ENCODE data around the gene CAMTA1. TPM values are rescaled to one million over a fixed set of nuclear protein-coding genes. Genes with fewer than 3 reads are reported as not detected.

Gene CAMTA1
- total RNA-seq, 1 donor, result 56.1 TPM

DNA sequence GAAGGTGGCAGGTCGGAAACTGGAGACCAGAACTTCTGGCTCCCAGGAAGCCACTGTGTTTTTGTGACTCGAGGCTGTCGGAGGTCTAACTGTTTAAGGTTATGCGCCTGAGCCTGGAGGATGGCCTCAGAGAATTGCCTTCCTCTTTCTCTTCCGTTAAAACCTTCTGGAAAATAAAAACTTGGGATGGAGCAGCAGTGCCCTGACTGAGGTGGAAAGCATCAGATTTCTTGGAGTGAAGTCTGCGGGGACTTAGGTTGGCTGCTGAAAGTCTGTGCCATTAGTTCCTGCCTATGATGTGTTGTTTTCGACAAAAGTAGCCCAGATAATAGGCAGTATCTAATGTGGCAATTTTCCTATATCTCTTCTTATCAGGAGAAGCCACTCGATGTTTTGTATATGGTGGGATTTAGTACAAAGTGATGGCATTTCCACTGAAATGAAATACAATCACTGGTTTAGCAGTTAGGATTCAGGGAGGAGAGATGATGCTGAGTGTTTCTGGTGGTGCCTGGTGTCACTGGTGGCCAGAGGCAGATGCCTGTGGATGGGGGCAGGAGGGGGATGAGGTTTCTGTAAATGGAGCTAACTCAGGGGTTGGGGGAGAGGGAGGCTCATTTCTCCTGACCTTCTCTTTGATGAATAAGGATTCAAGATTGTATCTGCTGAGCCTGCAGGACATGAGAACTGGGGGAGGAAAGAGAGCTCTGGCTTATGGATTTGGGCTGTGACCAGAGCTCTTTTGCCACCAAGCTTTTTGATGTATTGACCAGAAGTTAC lies 150.8 kb downstream of the CAMTA1 start:
- no peak for DNase-seq (ENCODE audit: low read depth)

DNA sequence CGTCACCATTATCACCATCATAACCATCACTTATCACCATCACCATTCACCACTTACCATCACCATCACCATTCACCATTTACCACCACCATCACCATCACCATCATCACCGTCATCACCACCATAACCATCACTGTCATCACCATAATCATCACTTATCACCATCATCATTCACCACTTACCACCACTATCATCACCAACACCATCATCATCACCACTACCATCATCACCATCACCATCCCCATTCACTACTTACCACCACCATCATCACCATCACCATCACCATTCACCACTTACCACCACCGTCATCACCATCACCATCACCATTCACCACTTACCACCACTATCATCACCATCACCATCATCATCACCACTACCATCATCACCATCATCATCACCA lies 151.8 kb downstream of the CAMTA1 start:
- TF ChIP-seq, protein P1, sequence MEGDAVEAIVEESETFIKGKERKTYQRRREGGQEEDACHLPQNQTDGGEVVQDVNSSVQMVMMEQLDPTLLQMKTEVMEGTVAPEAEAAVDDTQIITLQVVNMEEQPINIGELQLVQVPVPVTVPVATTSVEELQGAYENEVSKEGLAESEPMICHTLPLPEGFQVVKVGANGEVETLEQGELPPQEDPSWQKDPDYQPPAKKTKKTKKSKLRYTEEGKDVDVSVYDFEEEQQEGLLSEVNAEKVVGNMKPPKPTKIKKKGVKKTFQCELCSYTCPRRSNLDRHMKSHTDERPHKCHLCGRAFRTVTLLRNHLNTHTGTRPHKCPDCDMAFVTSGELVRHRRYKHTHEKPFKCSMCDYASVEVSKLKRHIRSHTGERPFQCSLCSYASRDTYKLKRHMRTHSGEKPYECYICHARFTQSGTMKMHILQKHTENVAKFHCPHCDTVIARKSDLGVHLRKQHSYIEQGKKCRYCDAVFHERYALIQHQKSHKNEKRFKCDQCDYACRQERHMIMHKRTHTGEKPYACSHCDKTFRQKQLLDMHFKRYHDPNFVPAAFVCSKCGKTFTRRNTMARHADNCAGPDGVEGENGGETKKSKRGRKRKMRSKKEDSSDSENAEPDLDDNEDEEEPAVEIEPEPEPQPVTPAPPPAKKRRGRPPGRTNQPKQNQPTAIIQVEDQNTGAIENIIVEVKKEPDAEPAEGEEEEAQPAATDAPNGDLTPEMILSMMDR (IDR thresholded peaks at IDR 0.05; ENCODE audit: insufficient read depth, low read depth, low read length), result no peak
- no peak for DNase-seq (ENCODE audit: low read depth)
- H3K4me3 ChIP-seq (ENCODE audit: low read depth, low read length), result no peak overlapping the region

More for the DNA sequence above, 150.8 kb downstream of the CAMTA1 start:
- TF ChIP-seq, protein P1 (IDR thresholded peaks at IDR 0.05; ENCODE audit: insufficient read depth, low read depth, low read length), result no peak
- no peak overlapping the region for H3K4me3 ChIP-seq (ENCODE audit: low read depth, low read length)

DNA sequence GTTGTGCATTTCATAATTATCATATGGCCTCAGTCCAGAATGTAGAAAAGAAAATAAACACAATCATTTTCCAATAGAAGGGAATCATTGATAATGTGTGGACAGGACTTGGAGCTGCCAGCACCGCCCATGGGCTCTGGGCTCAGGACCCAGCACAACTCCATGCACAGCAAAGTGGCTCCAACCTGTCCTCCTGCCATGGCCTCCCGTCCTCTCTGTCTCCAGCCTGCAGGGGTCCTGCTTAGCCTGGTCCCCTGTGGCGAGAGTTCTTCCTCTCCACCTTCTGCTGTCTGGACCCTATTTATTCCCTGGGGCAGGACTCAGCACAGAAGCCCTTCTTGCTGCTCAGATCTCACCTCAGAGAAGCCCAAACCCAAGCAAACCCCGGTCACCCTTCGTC lies 154.1 kb downstream of the CAMTA1 start:
- DNase-seq (ENCODE audit: low read depth), result no peak
- H3K4me3 ChIP-seq (ENCODE audit: low read depth, low read length), result no peak overlapping the region
- TF ChIP-seq, protein P1 (IDR thresholded peaks at IDR 0.05; ENCODE audit: insufficient read depth, low read depth, low read length), result no peak

DNA sequence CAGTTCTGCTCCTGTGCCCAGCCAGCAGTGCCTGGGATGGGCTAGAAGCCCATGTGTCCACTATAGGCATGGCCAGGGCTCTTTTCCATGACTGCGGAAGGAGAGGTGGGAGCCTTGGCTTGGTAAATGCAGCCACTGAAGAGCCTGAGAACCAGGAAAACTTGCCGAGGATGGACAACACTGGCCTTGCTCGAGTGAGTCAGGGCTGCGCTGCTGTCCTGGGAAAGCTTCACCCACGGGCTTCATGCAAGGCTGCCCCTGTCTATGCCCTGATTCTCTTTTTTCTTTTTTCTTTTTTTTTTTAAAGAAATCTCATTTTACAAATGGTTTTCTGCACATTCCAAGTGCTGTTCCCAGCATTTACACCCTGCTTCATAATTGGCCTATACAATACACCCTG lies 156.5 kb downstream of the CAMTA1 start:
- TF ChIP-seq, protein P1 (IDR thresholded peaks at IDR 0.05; ENCODE audit: insufficient read depth, low read depth, low read length), result no peak
- H3K4me3 ChIP-seq (ENCODE audit: low read depth, low read length), result no peak overlapping the region
- DNase-seq (ENCODE audit: low read depth), result no peak

DNA sequence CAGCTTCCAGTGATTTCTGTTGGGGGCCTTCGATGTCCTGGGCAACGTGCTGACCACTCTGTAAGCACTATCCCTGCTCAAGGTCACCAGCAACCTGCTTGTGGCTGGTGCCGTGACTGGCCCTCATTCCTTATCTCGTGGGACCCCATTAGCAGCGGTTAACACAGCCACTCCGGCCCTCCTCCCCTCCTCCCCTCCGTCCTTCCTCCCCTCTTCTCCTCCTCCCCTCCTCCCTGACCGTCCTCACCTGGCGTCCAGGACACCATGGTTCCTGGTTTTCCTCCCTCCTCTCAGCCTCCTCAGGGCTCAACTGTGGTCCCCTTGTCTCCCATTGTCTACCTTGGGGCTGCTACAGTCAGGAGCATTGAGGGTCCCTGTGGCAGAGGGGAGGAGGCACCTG lies 157.7 kb downstream of the CAMTA1 start:
- TF ChIP-seq, protein P1 (IDR thresholded peaks at IDR 0.05; ENCODE audit: insufficient read depth, low read depth, low read length), result no peak
- H3K4me3 ChIP-seq (ENCODE audit: low read depth, low read length), result no peak overlapping the region
- no peak for DNase-seq (ENCODE audit: low read depth)

DNA sequence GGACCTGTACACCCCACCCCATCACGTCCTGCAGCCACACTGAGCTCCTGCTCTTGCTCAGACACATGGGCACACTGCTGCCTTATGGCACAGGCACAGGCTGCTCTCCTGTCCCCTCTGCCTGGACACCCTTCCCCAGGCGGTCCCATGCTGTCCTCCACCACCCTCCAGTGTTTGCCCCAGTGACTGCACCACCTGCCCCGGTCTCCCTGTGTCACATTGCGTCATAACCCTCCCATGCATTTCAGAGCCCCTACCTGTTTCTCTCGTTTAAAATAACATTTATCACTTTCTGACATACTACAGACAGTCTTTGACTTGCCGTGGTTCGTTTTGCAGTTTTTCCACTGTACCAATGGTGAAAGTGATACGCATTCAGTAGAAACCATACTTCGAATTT lies 159.2 kb downstream of the CAMTA1 start:
- DNase-seq (ENCODE audit: low read depth), result no peak
- TF ChIP-seq, protein P1 (IDR thresholded peaks at IDR 0.05; ENCODE audit: insufficient read depth, low read depth, low read length), result no peak
- no peak overlapping the region for H3K4me3 ChIP-seq (ENCODE audit: low read depth, low read length)

DNA sequence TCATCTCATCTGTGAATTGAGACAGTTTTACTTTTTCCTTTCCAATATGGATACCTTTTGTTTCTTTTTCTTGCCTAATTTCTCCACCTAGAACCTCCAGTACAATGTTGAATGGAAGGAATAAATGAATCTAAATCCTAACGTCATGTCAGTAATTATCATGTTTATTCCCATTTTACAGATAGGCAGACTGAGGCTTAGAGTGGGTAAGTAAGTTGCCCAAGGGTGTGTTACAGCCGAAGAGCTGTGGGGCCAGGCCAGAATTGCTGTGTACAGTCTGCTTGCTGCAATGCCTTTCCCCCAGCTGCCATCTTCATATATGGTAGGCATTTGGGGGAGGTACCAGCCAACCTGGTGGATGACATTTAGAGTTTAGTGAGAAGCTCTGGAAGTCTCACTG lies 162.7 kb downstream of the CAMTA1 start:
- TF ChIP-seq, protein P1 (IDR thresholded peaks at IDR 0.05; ENCODE audit: insufficient read depth, low read depth, low read length), result no peak
- no peak overlapping the region for H3K4me3 ChIP-seq (ENCODE audit: low read depth, low read length)
- DNase-seq (ENCODE audit: low read depth), result no peak

Measured in fibroblast of villous mesenchyme (primary cell).